RCC 7860 (cell line): ENCODE measurements around the gene NAMPT.
"Not testable (repeated sequence)": the region's sequence is repeated elsewhere in the genome, so short reads cannot be mapped to it uniquely, and the experiment has no call there.

Source experiments
- DNase-seq: peaks from one replicate; pipeline ENCODE4 v3.0.0-alpha.2; 2015; ENCODE audit warnings: low spot score
- FAIRE-seq: peaks from 2 replicates; lab custom pipeline; 2012; peaks lifted over from hg19 to GRCh38; lab: Jason Lieb, UNC

The NAMPT gene

GRCh38 chr7:106238830-106239229 is 46.0 kb downstream of the NAMPT start:
- FAIRE-seq, result no peak
- no peak for DNase-seq

GRCh38 chr7:106236065-106236464 is 48.7 kb downstream of the NAMPT start:
- no peak for DNase-seq
- FAIRE-seq, result no peak

GRCh38 chr7:106234425-106234824 is 50.4 kb downstream of the NAMPT start:
- FAIRE-seq (no peak), DNase-seq (no peak)

- FAIRE-seq, result no peak
- DNase-seq, result no peak
These were observed 52.8 kb downstream of the NAMPT start for GRCh38 chr7:106231856-106232490.

GRCh38 chr7:106225856-106226255 is 58.9 kb downstream of the NAMPT start:
- FAIRE-seq (no peak), DNase-seq (no peak)

- DNase-seq (no peak), FAIRE-seq (no peak)
These were observed 60.0 kb downstream of the NAMPT start for GRCh38 chr7:106224797-106225196.

- FAIRE-seq, result no peak
- DNase-seq, result no peak
These were observed 61.6 kb downstream of the NAMPT start for GRCh38 chr7:106223156-106223555.

- FAIRE-seq (no peak), DNase-seq (no peak)
These were observed 62.2 kb downstream of the NAMPT start for GRCh38 chr7:106222545-106222944.

GRCh38 chr7:106220307-106220706 is 64.5 kb downstream of the NAMPT start:
- no peak for FAIRE-seq
- no peak for DNase-seq

- no peak for FAIRE-seq
These were observed 65.6 kb downstream of the NAMPT start for GRCh38 chr7:106219170-106219569.

GRCh38 chr7:106218546-106218945 is 66.2 kb downstream of the NAMPT start:
- DNase-seq (no peak), FAIRE-seq (no peak)

More at GRCh38 chr7:106219170-106219569, 65.6 kb downstream of the NAMPT start:
- no peak for DNase-seq

- DNase-seq (peak; percentile 74), FAIRE-seq (no peak)
These were observed 67.8 kb downstream of the NAMPT start for GRCh38 chr7:106216923-106217542.

- FAIRE-seq, result peak; percentile 96
- DNase-seq, result peak; percentile 94
These were observed 68.3 kb downstream of the NAMPT start for GRCh38 chr7:106216517-106216922.

- no peak for DNase-seq
- no peak for FAIRE-seq
These were observed 68.8 kb downstream of the NAMPT start for GRCh38 chr7:106215868-106216516.

- not testable (repeated sequence) for FAIRE-seq, DNase-seq
These were observed 75.8 kb downstream of the NAMPT start for GRCh38 chr7:106208944-106209343.

- FAIRE-seq, result no peak
- no peak for DNase-seq
These were observed 77.8 kb downstream of the NAMPT start for GRCh38 chr7:106206826-106207541.

GRCh38 chr7:106205621-106206222 is 79.1 kb downstream of the NAMPT start:
- FAIRE-seq (peak; percentile 82), DNase-seq (peak; percentile 58)

- DNase-seq (no peak), FAIRE-seq (no peak)
These were observed 81.3 kb downstream of the NAMPT start for GRCh38 chr7:106203473-106203872.

- FAIRE-seq (no peak), DNase-seq (no peak)
These were observed 83.6 kb downstream of the NAMPT start for GRCh38 chr7:106201164-106201563.

- FAIRE-seq, result no peak
- DNase-seq, result no peak
These were observed 84.9 kb downstream of the NAMPT start for GRCh38 chr7:106199813-106200364.

GRCh38 chr7:106199024-106199423 is 85.8 kb downstream of the NAMPT start:
- FAIRE-seq (no peak), DNase-seq (no peak)
